Astrocyte of the cerebellum (primary cell): ENCODE results near the gene ELP4.
A peak's percentile ranks its signal among the peaks of the same experiment; 100 is the strongest.

Experiments
- DNase-seq: peaks from one replicate; pipeline ENCODE4 v3.0.0-alpha.2; 2011; ENCODE audit warnings: low read depth
- H3K4me3 ChIP-seq: 2 replicates; pipeline ENCODE4 v1.5.1; 2011; ENCODE audit warnings: mild to moderate bottlenecking, low read depth, low read length, moderate library complexity
- in situ Hi-C: cut with HindIII; loops from 2 replicates; pipeline ENCODE4 v1.10.0; 2017; ENCODE audit warnings: low sequenced_read_pairs
- TF ChIP-seq, protein P1 (sequence below): IDR thresholded peaks from 2 replicates; pipeline ENCODE4 v1.5.1; 2012; ENCODE audit warnings: low read length, low read depth, moderate library complexity, mild to moderate bottlenecking; ENCODE audit errors: missing control alignments

ELP4 gene

DNA sequence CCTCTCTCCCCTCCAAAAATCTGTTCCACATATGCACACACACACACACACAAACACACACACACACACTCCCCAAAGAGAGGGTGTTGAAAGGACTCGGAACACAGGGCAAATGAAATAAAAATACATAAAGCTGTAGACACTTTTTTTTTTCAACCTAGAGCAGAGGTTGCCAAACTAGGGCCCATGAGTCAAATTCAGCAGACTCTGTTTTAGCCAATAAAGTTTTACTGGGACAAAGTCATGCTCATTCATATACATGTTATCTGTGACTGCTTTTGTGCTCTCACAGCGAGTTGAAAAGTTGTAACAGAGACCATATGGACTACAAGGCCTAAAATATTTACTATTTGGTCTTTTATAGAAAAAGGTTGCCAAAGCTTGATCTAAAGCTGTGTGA is 9.0 kb upstream of the ELP4 start:
- H3K4me3 ChIP-seq, result no peak overlapping the region
- DNase-seq, result no peak
- in situ Hi-C loops, result no loop called here
- TF ChIP-seq, protein P1, sequence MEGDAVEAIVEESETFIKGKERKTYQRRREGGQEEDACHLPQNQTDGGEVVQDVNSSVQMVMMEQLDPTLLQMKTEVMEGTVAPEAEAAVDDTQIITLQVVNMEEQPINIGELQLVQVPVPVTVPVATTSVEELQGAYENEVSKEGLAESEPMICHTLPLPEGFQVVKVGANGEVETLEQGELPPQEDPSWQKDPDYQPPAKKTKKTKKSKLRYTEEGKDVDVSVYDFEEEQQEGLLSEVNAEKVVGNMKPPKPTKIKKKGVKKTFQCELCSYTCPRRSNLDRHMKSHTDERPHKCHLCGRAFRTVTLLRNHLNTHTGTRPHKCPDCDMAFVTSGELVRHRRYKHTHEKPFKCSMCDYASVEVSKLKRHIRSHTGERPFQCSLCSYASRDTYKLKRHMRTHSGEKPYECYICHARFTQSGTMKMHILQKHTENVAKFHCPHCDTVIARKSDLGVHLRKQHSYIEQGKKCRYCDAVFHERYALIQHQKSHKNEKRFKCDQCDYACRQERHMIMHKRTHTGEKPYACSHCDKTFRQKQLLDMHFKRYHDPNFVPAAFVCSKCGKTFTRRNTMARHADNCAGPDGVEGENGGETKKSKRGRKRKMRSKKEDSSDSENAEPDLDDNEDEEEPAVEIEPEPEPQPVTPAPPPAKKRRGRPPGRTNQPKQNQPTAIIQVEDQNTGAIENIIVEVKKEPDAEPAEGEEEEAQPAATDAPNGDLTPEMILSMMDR, result no peak

DNA sequence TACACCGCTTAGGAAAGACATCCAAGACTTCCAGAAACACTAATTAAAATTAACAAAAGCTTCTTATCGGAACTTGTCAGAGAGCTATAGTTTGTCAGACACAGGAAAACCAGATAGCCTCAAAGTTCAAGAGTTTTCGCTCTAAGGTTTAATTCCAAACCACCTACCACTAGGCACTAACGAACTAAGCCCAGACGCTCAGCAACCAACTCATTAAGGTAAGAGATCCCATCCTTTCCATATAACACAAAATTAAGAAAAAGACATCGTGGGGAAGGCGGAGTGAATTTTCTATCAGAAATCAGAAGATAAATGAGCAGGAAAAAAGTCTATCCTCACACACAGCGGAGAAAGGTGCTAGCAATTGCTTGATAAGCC is 527 bp upstream of the ELP4 start:
- peak overlapping the region; percentile 87 for H3K4me3 ChIP-seq
- in situ Hi-C loops, result no loop called here
- DNase-seq, result no peak
- TF ChIP-seq, protein P1, result no peak

DNA sequence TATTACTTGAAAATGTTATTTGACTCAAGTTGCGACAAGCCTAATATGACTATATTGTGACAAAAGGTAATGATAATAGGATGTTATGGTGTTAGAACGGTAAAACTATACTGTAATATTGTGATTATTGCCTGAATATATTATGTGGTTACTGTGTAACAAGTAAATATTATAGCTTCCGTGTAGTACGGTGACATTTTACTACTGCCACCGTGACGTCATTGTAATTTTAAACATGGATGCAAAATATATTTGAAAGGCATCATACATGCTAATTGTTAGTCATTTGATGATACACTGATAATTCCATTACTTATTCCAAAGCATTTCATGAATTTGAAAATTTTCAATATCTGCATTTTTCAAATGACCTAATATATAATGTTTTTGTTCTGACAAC is 2.5 kb downstream of the ELP4 start:
- TF ChIP-seq, protein P1, result no peak
- no peak for DNase-seq
- in situ Hi-C loops, result loop anchor here (5.0 kb wide), 1 partner anchor 300 kb away; the partner anchor contains the start of gene PAX6
- H3K4me3 ChIP-seq, result no peak overlapping the region

DNA sequence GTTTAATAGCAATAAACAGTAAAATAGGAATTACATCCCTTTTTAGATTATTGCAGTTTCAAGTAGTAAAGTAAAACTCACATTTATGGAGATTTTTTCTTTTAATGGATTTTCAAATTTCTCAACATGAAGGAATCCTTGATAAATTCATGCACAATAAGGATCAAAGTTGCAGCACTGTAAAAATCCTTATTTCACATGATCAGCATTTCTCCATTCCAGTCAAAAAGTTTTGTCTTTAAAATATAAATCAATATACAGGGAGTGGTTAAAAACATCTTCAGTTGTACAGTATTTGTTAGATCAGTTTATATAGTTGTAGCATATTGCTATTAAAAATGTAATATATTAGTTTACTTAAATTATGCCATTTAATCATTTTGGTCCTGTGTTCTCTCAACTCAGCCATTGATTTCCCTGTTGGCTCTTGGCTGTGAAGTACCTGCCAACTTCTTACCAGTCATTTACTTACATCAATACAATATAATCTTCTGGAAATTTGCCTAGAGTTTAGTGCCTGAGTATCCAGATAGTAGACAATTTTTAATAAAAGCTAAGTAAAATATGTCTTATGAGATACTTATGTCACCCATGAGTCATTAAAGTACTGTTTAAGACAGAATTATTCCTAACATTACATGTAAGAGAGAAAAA is 12.1 kb downstream of the ELP4 start:
- TF ChIP-seq, protein P1, result no peak
- no peak overlapping the region for H3K4me3 ChIP-seq
- in situ Hi-C loops, result no loop called here

DNA sequence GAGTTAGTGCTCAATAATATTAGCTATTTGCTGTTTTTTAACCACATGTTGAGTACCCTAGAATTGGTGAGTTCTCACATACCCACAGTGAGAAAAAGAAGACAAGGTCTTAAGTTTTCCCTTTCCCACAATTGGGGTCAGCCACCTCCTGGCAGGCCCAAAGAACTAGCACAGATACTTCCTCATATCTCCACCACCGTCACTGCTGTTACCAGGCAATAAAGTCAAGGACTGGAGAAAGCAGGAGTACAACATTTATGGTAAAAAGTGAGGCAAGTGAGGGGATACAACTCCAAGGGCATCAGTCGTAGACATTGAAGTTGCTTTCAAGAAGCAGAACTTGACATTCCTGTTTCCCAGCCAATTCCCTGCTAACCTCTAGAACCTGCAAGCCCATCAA is 19.6 kb downstream of the ELP4 start:
- no peak overlapping the region for H3K4me3 ChIP-seq
- in situ Hi-C loops, result no loop called here
- DNase-seq, result no peak
- TF ChIP-seq, protein P1, result no peak

More for the DNA sequence above, 12.1 kb downstream of the ELP4 start:
- no peak for DNase-seq

DNA sequence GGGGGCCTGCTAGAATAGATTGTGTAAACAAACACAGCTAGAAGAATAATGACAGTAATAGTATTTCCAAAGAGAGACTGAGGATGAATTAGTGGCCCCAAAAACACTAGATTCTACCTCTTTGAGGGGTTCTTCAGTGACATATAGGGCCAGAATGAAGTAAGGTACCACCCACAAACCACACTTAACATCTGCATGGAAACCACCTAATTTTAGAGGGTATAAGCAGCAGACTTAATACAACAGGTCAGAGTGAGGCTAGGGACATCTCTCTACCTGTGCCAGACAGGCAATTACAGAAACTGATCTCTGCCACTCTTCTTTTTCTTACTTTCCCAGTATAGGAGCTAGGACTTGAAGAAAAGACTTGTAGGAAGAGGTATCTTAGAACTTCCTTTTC is 20.1 kb downstream of the ELP4 start:
- H3K4me3 ChIP-seq, result no peak overlapping the region
- in situ Hi-C loops, result no loop called here
- TF ChIP-seq, protein P1, result no peak
- no peak for DNase-seq
